Activated effector memory CD4-positive, alpha-beta T cell treated with Interleukin-2 at 50 U/mL for 16 hours (primary cell): ENCODE data around the gene DDX23.

Experiments used
- DNase-seq: peaks from one replicate; pipeline ENCODE4 v3.0.0-alpha.2; 2020

The DDX23 gene

GRCh38 chr12:48794870-48795269 is 57.1 kb downstream of the DDX23 start:
- no peak for DNase-seq

GRCh38 chr12:48793696-48794095 is 58.3 kb downstream of the DDX23 start:
- no peak for DNase-seq

GRCh38 chr12:48789858-48790326 is 62.1 kb downstream of the DDX23 start:
- DNase-seq = no peak

GRCh38 chr12:48788854-48789775 is 62.8 kb downstream of the DDX23 start, which contains the start of gene ADCY6:
Gene ADCY6 (minus strand): TSS chr12:48789089. CDS start chr12:48783434, 5,655 bp downstream.
- DNase-seq = no peak

- no peak for DNase-seq
These were observed 63.5 kb downstream of the DDX23 start for GRCh38 chr12:48788524-48788853.

GRCh38 chr12:48787791-48788523 is 64.0 kb downstream of the DDX23 start:
- no peak for DNase-seq

GRCh38 chr12:48786591-48787544 is 65.1 kb downstream of the DDX23 start:
- no peak for DNase-seq

- DNase-seq = no peak
These were observed 68.5 kb downstream of the DDX23 start for GRCh38 chr12:48783432-48783831.

- no peak for DNase-seq
These were observed 69.2 kb downstream of the DDX23 start for GRCh38 chr12:48782457-48783395.

- DNase-seq = no peak
These were observed 70.1 kb downstream of the DDX23 start for GRCh38 chr12:48781750-48782456.

GRCh38 chr12:48780381-48781025 is 71.5 kb downstream of the DDX23 start:
- DNase-seq = no peak

- no peak for DNase-seq
These were observed 72.1 kb downstream of the DDX23 start for GRCh38 chr12:48779869-48780268.
